Measurements from ENCODE around the gene GOLGA8B. TPM values are rescaled to one million over a fixed set of nuclear protein-coding genes. Genes with fewer than 3 reads are reported as not detected.
"Not testable (repeated sequence)": the region's sequence is repeated elsewhere in the genome, so short reads cannot be mapped to it uniquely, and the experiment has no call there.

GOLGA8B gene
- total and polyA plus RNA-seq, 2 of the 8 experiments (the other 6 are each of a cell fraction or from before 2014, with no cell fraction given), result 14.1 to 23.3 TPM

DNA sequence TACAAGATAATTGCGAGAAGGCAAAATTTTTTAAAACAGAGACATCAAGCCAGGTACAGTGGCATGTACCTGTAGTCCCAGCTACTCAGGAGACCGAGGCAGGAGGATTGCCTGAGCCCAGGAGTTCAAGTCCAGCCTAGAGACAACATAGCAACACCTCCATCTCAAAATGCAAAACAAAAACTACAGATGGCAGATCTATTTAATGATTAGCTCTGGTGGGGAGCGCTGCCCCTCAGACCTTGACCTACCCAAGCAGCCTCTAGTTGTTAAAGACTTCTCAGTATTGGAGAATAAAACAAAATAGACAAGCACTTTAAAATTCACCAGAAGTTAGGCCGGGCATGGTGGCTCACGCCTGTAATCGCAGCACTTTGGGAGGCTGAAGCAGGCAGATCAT, 10.5 kb downstream of the GOLGA8B start:
- H4K20me1 ChIP-seq (replicated peaks in 1 of 2; ENCODE audit: control insufficient read depth in 1 of 2, insufficient read depth in 2 of 2, low read length in 2 of 2); H3K79me1 ChIP-seq (ENCODE audit: low read depth, low read length); H3K9ac ChIP-seq (replicated peaks in 1 of 4; ENCODE audit: extremely low read depth in 1 of 4, low read depth in 3 of 4, low read length in 3 of 4); H2BK15ac ChIP-seq (ENCODE audit: low read length); H2BK5ac ChIP-seq (ENCODE audit: low read depth, low read length); H2AFZ ChIP-seq (ENCODE audit: low read length); H3K4me3 ChIP-seq (ENCODE audit: extremely low read depth in 1 of 4, insufficient read depth in 2 of 4, low read depth in 3 of 4, low read length in 4 of 4); H4K8ac ChIP-seq (ENCODE audit: extremely low read depth, insufficient read depth, low read length); H3K23me2 ChIP-seq (ENCODE audit: low read depth, low read length); H2AK5ac ChIP-seq (ENCODE audit: low read depth, low read length); H3K9me3 ChIP-seq (ENCODE audit: insufficient read depth in 2 of 2, low read depth in 1 of 2, low read length in 1 of 2); H3K4me1 ChIP-seq (replicated peaks in 1 of 4; ENCODE audit: control insufficient read depth in 3 of 4, insufficient read depth in 4 of 4, low read length in 3 of 4); H3K18ac ChIP-seq (ENCODE audit: extremely low read depth, low read length); H2BK20ac ChIP-seq (ENCODE audit: low read length); H3K27me3 ChIP-seq (replicated peaks in 1 of 4; ENCODE audit: control insufficient read depth in 3 of 4, extremely low read depth in 1 of 4, insufficient read depth in 3 of 4, low read length in 3 of 4); H3K36me3 ChIP-seq (ENCODE audit: control insufficient read depth in 2 of 4, insufficient read depth in 4 of 4, low read length in 3 of 4); H3K14ac ChIP-seq (ENCODE audit: insufficient read length); H2BK12ac ChIP-seq (ENCODE audit: low read depth, low read length); H4K91ac ChIP-seq (replicated peaks; ENCODE audit: insufficient read length, low read length); H3K4ac ChIP-seq (replicated peaks; ENCODE audit: insufficient read length, low read depth, low read length); H3K79me2 ChIP-seq (ENCODE audit: control insufficient read depth in 1 of 2, insufficient read depth in 2 of 2, low read length in 2 of 2); H4K5ac ChIP-seq (ENCODE audit: insufficient read length, low read depth, low read length); H3K27ac ChIP-seq (ENCODE audit: low read depth, low read length); CTCF ChIA-PET (ENCODE audit: partially characterized antibody); H3K23ac ChIP-seq (ENCODE audit: insufficient read length); H3K56ac ChIP-seq (replicated peaks; ENCODE audit: insufficient read length, low read depth, low read length); POLR2A ChIA-PET (ENCODE audit: partially characterized antibody); FAIRE-seq; DNase-seq (ENCODE audit: low read depth in 1 of 2, low spot score in 2 of 2); H2BK120ac ChIP-seq (replicated peaks; ENCODE audit: low read depth, low read length); H3K4me2 ChIP-seq (ENCODE audit: insufficient read depth in 1 of 2, low read depth in 2 of 2, low read length in 2 of 2): not testable (repeated sequence)
- WGBS, 2 experiments (ENCODE audit: extremely low coverage in 1 of 2, insufficient coverage in 1 of 2, insufficient read length in 1 of 2, insufficient replicate concordance in 2 of 2, low coverage in 1 of 2, low lambda C conversion rate in 2 of 2, missing lambda C conversion rate in 1 of 2), result 100% methylated on average over 6 of the region's 6 CpGs; no CpG with 5 or more reads in 1 of the 2 experiments

DNA sequence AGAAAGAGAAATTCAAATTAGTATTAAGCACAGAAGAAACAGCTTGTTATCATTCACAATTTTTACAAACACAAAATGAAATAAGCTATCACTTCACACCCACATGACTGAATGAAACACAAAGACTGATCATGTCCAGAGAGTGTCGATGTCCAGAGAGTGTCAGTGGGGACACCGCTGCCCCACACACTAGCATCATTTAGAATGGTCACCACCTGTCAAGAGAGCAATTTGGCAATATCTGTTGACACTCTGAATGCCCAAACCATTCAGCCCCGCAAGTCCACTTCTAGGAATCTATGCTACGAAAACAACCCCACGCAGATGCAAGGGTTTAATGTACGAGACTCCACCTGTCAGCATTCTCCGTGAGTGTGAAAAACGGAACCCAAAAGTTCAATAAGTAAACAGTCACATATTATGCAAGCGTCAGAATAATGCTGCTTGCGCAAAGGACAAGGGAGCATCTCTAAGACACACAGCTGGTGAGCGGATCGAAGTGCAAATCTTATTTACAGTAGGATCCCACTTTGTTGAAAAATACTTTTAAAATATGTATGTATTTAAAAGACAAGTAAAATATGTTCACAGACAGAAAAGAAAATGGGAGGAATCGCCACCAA, 11.3 kb downstream of the GOLGA8B start:
- POLR2A ChIA-PET (ENCODE audit: partially characterized antibody); FAIRE-seq: not testable (repeated sequence)

More for the DNA sequence above, 11.3 kb downstream of the GOLGA8B start:
- H3K56ac ChIP-seq (replicated peaks; ENCODE audit: insufficient read length, low read depth, low read length); DNase-seq (ENCODE audit: low read depth in 1 of 2, low spot score in 2 of 2); H3K23me2 ChIP-seq (ENCODE audit: low read depth, low read length); H4K5ac ChIP-seq (ENCODE audit: insufficient read length, low read depth, low read length); H3K4me1 ChIP-seq (replicated peaks in 1 of 4; ENCODE audit: control insufficient read depth in 3 of 4, insufficient read depth in 4 of 4, low read length in 3 of 4); H3K79me1 ChIP-seq (ENCODE audit: low read depth, low read length); H3K27me3 ChIP-seq (replicated peaks in 1 of 4; ENCODE audit: control insufficient read depth in 3 of 4, extremely low read depth in 1 of 4, insufficient read depth in 3 of 4, low read length in 3 of 4); H2BK20ac ChIP-seq (ENCODE audit: low read length); H3K4me2 ChIP-seq (ENCODE audit: insufficient read depth in 1 of 2, low read depth in 2 of 2, low read length in 2 of 2); H3K9me3 ChIP-seq (ENCODE audit: insufficient read depth in 2 of 2, low read depth in 1 of 2, low read length in 1 of 2); H3K4ac ChIP-seq (replicated peaks; ENCODE audit: insufficient read length, low read depth, low read length); CTCF ChIA-PET (ENCODE audit: partially characterized antibody); H2BK15ac ChIP-seq (ENCODE audit: low read length); H3K36me3 ChIP-seq (ENCODE audit: control insufficient read depth in 2 of 4, insufficient read depth in 4 of 4, low read length in 3 of 4); H4K20me1 ChIP-seq (replicated peaks in 1 of 2; ENCODE audit: control insufficient read depth in 1 of 2, insufficient read depth in 2 of 2, low read length in 2 of 2); H2BK12ac ChIP-seq (ENCODE audit: low read depth, low read length); H2AK5ac ChIP-seq (ENCODE audit: low read depth, low read length); H3K14ac ChIP-seq (ENCODE audit: insufficient read length); H3K18ac ChIP-seq (ENCODE audit: extremely low read depth, low read length); H3K79me2 ChIP-seq (ENCODE audit: control insufficient read depth in 1 of 2, insufficient read depth in 2 of 2, low read length in 2 of 2); H4K8ac ChIP-seq (ENCODE audit: extremely low read depth, insufficient read depth, low read length); H2BK120ac ChIP-seq (replicated peaks; ENCODE audit: low read depth, low read length); H2BK5ac ChIP-seq (ENCODE audit: low read depth, low read length); H2AFZ ChIP-seq (ENCODE audit: low read length); H3K27ac ChIP-seq (ENCODE audit: low read depth, low read length); H3K4me3 ChIP-seq (ENCODE audit: extremely low read depth in 1 of 4, insufficient read depth in 2 of 4, low read depth in 3 of 4, low read length in 4 of 4); H4K91ac ChIP-seq (replicated peaks; ENCODE audit: insufficient read length, low read length); H3K23ac ChIP-seq (ENCODE audit: insufficient read length); H3K9ac ChIP-seq (replicated peaks in 1 of 4; ENCODE audit: extremely low read depth in 1 of 4, low read depth in 3 of 4, low read length in 3 of 4): not testable (repeated sequence)
- WGBS, 2 experiments (ENCODE audit: extremely low coverage in 1 of 2, insufficient coverage in 1 of 2, insufficient read length in 1 of 2, insufficient replicate concordance in 2 of 2, low coverage in 1 of 2, low lambda C conversion rate in 2 of 2, missing lambda C conversion rate in 1 of 2), result 88% methylated on average over 13 of the region's 13 CpGs; no CpG with 5 or more reads in 1 of the 2 experiments
